Activated T-cell treated with anti-CD3 and anti-CD28 coated beads, Interleukin-2, amount 50 U/mL, for 24 hours (primary cell): ENCODE measurements around the gene OR13C4.
"Not testable (repeated sequence)": the region's sequence is repeated elsewhere in the genome, so short reads cannot be mapped to it uniquely, and the experiment has no call there.

Experiments
- DNase-seq: peaks from one replicate; pipeline ENCODE4 v3.0.0-alpha.2; 2020
- H3K27ac Mint-ChIP-seq: 2 replicates; pipeline ENCODE4 v1.8.0; 2020; ENCODE audit warnings: mild to moderate bottlenecking, mixed read lengths
- H3K27me3 Mint-ChIP-seq: 2 replicates; pipeline ENCODE4 v1.8.0; 2020; ENCODE audit warnings: mixed read lengths
- H3K36me3 Mint-ChIP-seq: 2 replicates; pipeline ENCODE4 v1.8.0; 2020; ENCODE audit warnings: low read depth, mixed read lengths
- H3K4me1 Mint-ChIP-seq: 2 replicates; pipeline ENCODE4 v1.8.0; 2020; ENCODE audit warnings: low read depth, mixed read lengths
- H3K4me3 Mint-ChIP-seq: 2 replicates; pipeline ENCODE4 v1.8.0; 2020; ENCODE audit warnings: mild to moderate bottlenecking, moderate library complexity, mixed read lengths
- H3K9me3 Mint-ChIP-seq: 2 replicates; pipeline ENCODE4 v1.8.0; 2020; ENCODE audit warnings: mixed read lengths

Gene OR13C4

DNA sequence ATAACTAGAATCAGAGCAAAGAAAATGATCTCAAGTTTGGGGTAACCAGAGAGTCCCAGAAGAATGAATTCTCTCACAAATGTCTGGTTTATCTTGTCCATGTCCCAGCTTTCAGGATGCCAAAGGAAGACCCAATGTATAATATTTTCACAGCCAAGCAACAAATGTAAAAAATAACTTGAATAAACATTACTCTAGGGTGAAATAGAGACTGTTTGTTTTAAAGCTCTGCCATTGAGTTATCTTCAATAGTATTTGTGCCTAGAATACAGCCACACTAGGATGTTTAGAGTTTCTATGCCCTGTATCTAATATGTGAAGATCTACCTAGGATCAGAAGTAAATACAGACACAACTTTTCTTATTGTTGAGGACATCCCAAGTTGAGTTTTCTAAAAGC is at the start of gene OR13C4:
OR13C4 (minus strand) TSS at position 101 of the 400 bp plus-strand sequence; CDS start at position 101, 0 bp downstream.
- no peaks in the 10 kb centered on the region for H3K36me3 Mint-ChIP-seq
- no peak within 1 kb of the TSS for H3K27ac Mint-ChIP-seq
- no peaks in the 10 kb centered on the region for H3K27me3 Mint-ChIP-seq
- no peaks in the 10 kb centered on the region for H3K4me1 Mint-ChIP-seq
- no peak for DNase-seq
- H3K9me3 Mint-ChIP-seq, result peaks cover 6% of the 10 kb centered on the region
- no peak within 1 kb of the TSS for H3K4me3 Mint-ChIP-seq

DNA sequence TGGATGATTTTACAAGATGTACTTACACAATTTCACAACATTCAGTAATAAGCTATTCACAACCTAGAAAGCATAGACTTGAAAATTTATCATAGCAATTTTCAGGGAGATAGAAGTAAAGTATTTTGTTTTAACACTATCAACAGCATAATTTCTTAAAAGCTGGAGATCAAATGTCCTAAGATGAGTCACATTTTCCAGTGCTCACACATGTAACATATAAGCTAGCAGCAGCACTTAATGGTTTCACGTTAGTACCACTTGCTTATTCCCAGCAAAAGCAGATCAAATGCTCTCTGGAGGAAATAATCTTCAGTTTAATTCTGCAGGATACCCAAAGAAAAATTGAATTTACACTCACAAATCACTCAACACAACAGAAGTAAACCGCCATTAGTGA is 48.4 kb upstream of the OR13C4 start:
- no peak for DNase-seq
- peaks cover 12% of the 10 kb centered on the region for H3K9me3 Mint-ChIP-seq
- H3K27me3 Mint-ChIP-seq, result no peaks in the 10 kb centered on the region
- no peaks in the 10 kb centered on the region for H3K36me3 Mint-ChIP-seq
- no peaks in the 10 kb centered on the region for H3K4me1 Mint-ChIP-seq
- no peak overlapping the region for H3K4me3 Mint-ChIP-seq
- H3K27ac Mint-ChIP-seq, result no peak overlapping the region

DNA sequence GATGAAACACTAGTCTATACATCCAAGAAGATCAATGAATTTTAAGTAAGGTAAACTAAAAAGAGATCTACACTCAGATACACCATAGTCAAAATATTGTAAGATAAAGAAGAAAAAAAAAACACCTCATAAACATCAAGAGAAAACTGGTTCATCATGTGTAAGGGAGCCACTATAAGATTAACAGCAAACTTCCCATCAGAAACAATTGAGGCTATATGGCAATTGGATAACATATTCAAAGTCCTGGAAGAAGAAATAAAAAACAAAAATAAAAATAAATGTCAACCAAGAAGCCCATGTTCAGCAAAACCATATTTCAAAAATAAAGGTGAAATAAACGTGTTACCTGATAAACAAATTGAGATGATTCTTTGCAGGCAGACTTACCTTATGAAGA is 45.6 kb upstream of the OR13C4 start:
- no peaks in the 10 kb centered on the region for H3K4me1 Mint-ChIP-seq
- H3K27ac Mint-ChIP-seq, result no peak overlapping the region
- H3K9me3 Mint-ChIP-seq, result peaks cover 16% of the 10 kb centered on the region
- H3K4me3 Mint-ChIP-seq, result no peak overlapping the region
- no peaks in the 10 kb centered on the region for H3K36me3 Mint-ChIP-seq
- no peak for DNase-seq
- no peaks in the 10 kb centered on the region for H3K27me3 Mint-ChIP-seq

DNA sequence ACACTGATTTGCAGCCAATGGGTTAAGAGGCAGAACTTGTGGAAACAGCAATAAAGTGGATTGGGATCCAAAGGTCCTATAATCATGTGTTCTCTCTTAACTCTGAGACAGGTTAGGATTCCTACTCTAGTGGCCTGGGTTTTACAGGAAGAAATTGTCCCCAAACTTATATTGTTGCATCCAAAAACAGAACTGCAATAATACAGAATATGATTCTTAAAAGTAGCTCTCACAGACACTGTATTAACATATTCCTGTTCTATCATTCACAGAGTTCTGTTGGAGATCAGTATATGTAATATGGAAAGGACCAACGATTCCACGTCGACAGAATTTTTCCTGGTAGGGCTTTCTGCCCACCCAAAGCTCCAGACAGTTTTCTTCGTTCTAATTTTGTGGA is 41.9 kb upstream of the OR13C4 start, which contains the start of gene OR13C8:
OR13C8 (plus strand) TSS at position 301 of the 400 bp plus-strand sequence; CDS start at position 301, 0 bp downstream.
- H3K36me3 Mint-ChIP-seq, result no peaks in the 10 kb centered on the region
- peaks cover 16% of the 10 kb centered on the region for H3K9me3 Mint-ChIP-seq
- no peak within 1 kb of the TSS for H3K27ac Mint-ChIP-seq
- no peak within 1 kb of the TSS for H3K4me3 Mint-ChIP-seq
- H3K27me3 Mint-ChIP-seq, result no peaks in the 10 kb centered on the region
- no peak for DNase-seq
- no peaks in the 10 kb centered on the region for H3K4me1 Mint-ChIP-seq

DNA sequence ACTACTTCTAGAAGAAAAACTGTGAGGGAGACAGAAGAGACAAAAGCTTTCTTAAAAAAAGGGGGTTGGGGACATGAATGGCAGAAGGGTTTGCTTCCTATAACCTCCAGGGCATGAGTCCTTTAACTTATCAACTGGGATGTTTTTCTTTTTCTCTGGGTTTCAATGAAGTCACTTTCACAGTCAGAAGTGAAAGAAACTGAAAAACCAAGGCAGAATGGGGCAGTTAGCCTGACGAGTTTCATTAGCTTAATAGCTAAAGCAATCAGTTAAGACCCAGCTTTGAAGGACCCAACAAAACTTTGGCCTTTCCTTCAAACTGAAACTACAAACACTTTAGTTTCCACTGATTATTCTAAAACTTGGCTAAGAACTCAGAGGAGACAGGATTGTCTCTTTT is 37.3 kb upstream of the OR13C4 start:
- DNase-seq, result no peak
- no peak overlapping the region for H3K4me3 Mint-ChIP-seq
- H3K36me3 Mint-ChIP-seq, result no peaks in the 10 kb centered on the region
- peaks cover 5% of the 10 kb centered on the region for H3K9me3 Mint-ChIP-seq
- no peaks in the 10 kb centered on the region for H3K4me1 Mint-ChIP-seq
- H3K27ac Mint-ChIP-seq, result no peak overlapping the region
- no peaks in the 10 kb centered on the region for H3K27me3 Mint-ChIP-seq

DNA sequence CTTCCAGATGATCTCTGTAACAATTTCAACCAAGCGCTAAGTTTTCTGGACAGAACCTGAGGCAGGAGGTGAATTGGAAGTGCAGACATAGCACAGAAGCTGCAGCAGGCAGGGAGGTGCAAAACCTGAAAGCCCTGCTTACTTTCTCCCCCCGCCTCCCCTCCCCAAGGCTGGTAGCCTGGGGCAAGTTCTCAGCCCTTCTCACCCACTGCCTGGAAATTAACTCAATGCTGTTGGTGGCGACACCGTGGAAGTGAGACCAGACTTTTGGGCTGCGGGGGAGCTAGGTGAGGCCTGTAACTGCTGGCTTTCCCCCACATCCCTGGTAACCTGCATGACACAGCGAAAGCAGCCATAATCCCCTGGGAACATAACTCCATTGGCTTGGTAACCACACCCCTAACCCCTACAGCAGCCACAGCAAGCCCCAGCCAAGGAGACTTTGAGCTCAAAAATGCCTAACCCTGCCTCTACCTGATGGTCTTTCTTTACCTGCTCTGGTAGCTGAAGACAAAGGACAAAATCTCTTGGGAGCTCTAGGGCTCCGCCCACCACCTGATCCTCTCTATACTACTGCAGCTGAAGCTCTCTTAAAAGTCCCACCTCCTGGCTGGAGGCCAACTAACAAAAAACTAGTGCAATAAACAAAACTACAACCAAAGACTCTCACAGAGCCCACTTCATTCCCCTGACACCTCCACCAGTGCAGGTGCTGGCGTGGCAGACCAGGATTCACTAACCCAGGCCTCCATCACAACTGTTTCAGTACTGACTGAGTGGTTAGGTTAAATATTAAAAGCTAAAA is 30.0 kb upstream of the OR13C4 start:
- Mint-ChIP-seq H3K9me3 (peaks cover 16% of the 10 kb centered on the region), H3K27me3 (no peaks in the 10 kb centered on the region), H3K4me3 (no peak overlapping the region), H3K4me1 (no peaks in the 10 kb centered on the region), H3K27ac (no peak overlapping the region), H3K36me3 (no peaks in the 10 kb centered on the region)
- DNase-seq, result no peak

DNA sequence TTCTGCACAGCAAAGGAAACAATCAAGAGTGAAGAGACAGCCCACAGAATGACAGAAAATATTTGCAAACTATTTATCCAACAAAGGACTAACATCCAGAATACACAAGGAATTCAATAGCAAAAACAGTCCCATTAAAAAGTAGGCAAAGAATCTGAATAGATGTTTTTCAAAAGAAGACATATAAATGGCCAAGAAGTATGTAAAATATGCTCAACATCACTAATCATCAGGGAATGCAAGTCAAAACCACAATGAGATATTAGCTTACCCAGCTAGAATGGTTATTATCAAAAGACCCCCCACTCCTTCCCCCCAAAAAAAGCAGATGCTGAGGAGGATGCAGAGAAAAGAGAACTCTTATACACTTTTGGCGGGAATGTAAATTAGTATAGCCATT is 28.5 kb upstream of the OR13C4 start:
- no peak overlapping the region for H3K27ac Mint-ChIP-seq
- H3K36me3 Mint-ChIP-seq, result no peaks in the 10 kb centered on the region
- DNase-seq, result no peak
- H3K9me3 Mint-ChIP-seq, result peaks cover 16% of the 10 kb centered on the region
- no peaks in the 10 kb centered on the region for H3K27me3 Mint-ChIP-seq
- no peak overlapping the region for H3K4me3 Mint-ChIP-seq
- H3K4me1 Mint-ChIP-seq, result no peaks in the 10 kb centered on the region

DNA sequence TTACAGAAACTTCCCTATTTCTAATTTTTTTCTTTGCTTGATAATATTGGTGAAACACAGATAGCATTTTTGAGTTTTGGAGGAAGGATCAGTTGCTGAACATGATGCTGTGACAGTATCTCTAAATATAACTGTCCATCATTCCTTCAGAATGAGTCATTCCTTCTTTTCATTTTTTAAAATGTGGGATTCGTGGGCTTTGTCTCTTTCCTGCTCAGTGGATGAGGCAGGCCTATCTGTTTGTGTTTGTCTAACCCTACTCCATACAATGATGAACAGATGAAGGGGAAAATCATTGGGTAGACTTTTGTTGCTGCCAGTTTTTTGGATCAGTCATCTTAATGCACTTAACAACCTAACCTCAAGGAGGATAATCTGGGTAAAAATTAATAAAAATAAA is 26.3 kb upstream of the OR13C4 start:
- DNase-seq, result no peak
- H3K27ac Mint-ChIP-seq, result no peak overlapping the region
- no peaks in the 10 kb centered on the region for H3K36me3 Mint-ChIP-seq
- no peaks in the 10 kb centered on the region for H3K27me3 Mint-ChIP-seq
- no peak overlapping the region for H3K4me3 Mint-ChIP-seq
- no peaks in the 10 kb centered on the region for H3K4me1 Mint-ChIP-seq
- peaks cover 5% of the 10 kb centered on the region for H3K9me3 Mint-ChIP-seq

DNA sequence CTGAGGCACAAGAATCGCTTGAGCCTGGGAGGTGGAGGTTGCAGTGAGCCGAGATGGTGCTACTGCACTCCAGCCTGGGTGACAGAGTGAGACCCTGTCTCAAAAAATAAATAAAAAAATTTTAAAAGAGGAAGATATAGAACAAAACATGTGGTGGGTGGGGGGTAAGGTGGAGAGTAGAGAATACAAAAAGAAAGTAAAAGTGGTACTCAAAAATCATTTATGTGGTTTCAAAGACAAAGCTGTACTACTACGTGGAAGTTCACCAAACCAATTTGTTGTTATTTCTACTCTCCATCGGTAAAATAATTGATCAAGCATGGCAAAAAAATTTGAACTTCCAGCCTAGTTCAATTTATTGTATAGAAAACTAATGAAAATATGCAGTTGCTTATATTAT is 17.6 kb upstream of the OR13C4 start:
- H3K4me3 Mint-ChIP-seq, result no peak overlapping the region
- H3K9me3 Mint-ChIP-seq, result no peaks in the 10 kb centered on the region
- no peak overlapping the region for H3K27ac Mint-ChIP-seq
- H3K36me3 Mint-ChIP-seq, result no peaks in the 10 kb centered on the region
- DNase-seq, result no peak
- H3K27me3 Mint-ChIP-seq, result no peaks in the 10 kb centered on the region
- H3K4me1 Mint-ChIP-seq, result no peaks in the 10 kb centered on the region

DNA sequence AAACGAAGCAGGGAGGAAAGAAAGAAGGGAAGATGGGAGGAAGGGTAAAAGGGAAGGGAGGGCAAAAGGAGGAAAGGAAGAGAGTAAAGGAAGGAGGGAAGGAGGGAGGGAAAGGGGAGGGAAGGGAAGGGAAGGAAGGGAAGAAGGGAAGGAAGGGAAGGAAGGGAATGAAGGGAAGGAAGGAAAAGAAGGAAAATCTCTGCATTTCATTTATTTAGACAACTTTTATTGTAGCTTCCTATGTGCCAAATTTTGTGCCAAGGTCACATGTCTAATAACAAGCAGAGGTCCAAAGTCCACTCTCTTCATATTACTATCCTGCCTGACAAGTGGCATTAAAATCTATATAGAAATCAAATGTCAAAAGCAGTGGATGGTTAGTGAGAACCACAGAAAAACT is 12.3 kb upstream of the OR13C4 start:
- Mint-ChIP-seq H3K4me3 (no peak overlapping the region), H3K27me3 (no peaks in the 10 kb centered on the region), H3K9me3 (no peaks in the 10 kb centered on the region), H3K27ac (no peak overlapping the region), H3K36me3 (no peaks in the 10 kb centered on the region), H3K4me1 (no peaks in the 10 kb centered on the region)
- no peak for DNase-seq

DNA sequence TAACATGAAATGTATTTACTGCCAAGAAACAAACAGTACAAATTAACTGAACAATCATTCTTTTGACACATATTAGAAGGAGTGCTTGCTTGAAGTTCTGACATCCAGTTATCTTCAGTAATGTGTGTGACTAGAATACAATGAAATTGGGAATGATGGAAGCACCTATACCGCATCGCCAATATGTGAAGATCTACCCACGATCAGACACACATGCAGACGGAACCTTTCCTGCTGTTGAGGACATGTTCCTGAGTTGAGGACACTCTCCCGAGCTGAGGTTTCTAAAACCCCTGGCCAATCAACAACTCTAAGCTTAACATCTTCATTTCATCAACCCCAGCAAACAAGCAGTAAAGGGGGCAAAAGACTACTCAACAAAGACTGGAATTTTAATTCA is 9.7 kb upstream of the OR13C4 start, which contains the start of gene OR13C3:
OR13C3 (minus strand) TSS at position 101 of the 400 bp plus-strand sequence. CDS start 133 bp downstream, outside the sequence.
- no peak for DNase-seq
- no peaks in the 10 kb centered on the region for H3K36me3 Mint-ChIP-seq
- no peak within 1 kb of the TSS for H3K4me3 Mint-ChIP-seq

DNA sequence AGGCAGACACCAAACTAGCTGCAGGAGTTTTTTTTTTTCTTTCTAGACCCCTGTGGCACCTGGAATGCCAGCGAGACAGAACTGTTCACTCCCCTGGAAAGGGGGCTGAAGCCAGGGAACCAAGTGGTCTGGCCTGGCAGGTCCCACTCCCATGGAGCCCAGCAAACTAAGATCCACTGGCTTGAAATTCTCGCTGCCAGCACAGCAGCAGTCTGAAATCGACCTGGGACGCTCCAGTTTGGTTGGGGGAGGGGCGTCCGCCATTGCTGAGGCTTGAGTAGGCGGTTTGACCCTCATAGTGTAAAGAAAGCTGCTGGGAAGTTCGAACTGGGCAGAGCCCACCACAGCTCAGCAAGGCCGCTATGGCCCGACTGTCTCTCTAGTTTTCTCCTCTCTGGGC is 6.8 kb downstream of the OR13C4 start:
- not testable (repeated sequence) for H3K9me3 Mint-ChIP-seq, DNase-seq, H3K27me3 Mint-ChIP-seq, H3K27ac Mint-ChIP-seq, H3K36me3 Mint-ChIP-seq, H3K4me1 Mint-ChIP-seq, H3K4me3 Mint-ChIP-seq

More for the DNA sequence above, 9.7 kb upstream of the OR13C4 start, which contains the start of gene OR13C3:
- Mint-ChIP-seq H3K9me3 (no peaks in the 10 kb centered on the region), H3K27ac (no peak within 1 kb of the TSS), H3K27me3 (no peaks in the 10 kb centered on the region), H3K4me1 (no peaks in the 10 kb centered on the region)

DNA sequence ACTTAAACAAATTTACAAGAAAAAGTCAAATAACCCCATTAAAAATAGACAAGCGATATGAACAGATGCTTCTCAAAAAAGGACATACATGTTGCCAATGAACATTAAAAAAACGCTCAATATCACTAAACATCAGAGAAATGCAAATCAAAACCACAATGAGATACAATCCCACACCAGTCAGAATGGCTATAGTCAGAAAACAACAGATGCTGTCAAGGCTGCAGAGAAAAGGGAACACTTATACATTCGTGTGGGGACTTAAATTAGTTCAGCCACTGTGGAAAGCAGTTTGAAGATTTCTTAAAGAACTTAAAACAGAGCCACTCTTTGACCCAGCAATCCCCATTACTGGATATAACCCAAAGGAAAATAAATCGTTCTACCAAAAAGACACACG is 12.1 kb downstream of the OR13C4 start:
- no peaks in the 10 kb centered on the region for H3K4me1 Mint-ChIP-seq
- H3K9me3 Mint-ChIP-seq, result peaks cover 2% of the 10 kb centered on the region
- no peaks in the 10 kb centered on the region for H3K27me3 Mint-ChIP-seq
- no peak overlapping the region for H3K4me3 Mint-ChIP-seq
- no peak for DNase-seq
- no peak overlapping the region for H3K27ac Mint-ChIP-seq
- no peaks in the 10 kb centered on the region for H3K36me3 Mint-ChIP-seq

DNA sequence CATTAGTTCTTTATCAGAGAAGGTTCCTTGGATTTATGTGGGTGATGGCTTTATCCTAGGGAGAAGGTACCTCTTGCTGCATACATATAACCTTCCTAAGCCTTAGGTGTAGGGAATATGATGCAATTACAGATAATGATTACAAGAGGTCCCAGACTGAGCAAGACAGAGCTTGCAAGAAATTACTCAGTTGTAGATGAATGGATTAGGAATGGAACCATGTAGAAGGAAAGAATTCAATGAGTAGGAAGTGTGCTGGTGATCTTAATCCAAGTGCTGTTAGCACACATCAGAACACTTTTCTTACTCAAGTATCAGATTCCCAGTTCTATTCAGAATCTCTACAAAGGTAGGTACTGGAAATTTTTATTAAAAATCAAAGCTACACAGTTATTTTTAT is 20.4 kb downstream of the OR13C4 start:
- no peak for DNase-seq
- no peaks in the 10 kb centered on the region for H3K36me3 Mint-ChIP-seq
- H3K27ac Mint-ChIP-seq, result no peak overlapping the region
- H3K27me3 Mint-ChIP-seq, result no peaks in the 10 kb centered on the region
- no peaks in the 10 kb centered on the region for H3K4me1 Mint-ChIP-seq
- no peak overlapping the region for H3K4me3 Mint-ChIP-seq
- peaks cover 2% of the 10 kb centered on the region for H3K9me3 Mint-ChIP-seq

DNA sequence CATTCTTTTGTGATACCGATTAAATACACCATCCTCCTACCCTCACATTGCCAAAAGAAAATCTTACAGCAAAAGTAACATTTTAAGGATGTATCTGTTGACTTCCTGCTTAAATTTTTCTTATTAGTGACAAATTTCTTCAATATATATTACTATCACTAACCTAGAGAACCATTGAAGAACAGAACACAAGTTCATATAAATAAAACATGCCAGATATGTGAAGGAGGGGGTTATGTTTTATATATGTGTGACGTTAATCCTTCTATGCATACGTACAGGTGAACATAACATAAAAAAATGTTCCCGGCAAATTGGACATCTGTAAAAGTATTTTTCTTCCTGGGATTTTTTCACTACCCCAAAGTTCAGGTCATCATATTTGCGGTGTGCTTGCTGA is 23.0 kb downstream of the OR13C4 start, which contains the start of gene OR13F1:
OR13F1 (plus strand) TSS at position 301 of the 400 bp plus-strand sequence; CDS start at position 301, 0 bp downstream.
- H3K27ac Mint-ChIP-seq, result no peak within 1 kb of the TSS
- H3K4me1 Mint-ChIP-seq, result no peaks in the 10 kb centered on the region
- H3K36me3 Mint-ChIP-seq, result no peaks in the 10 kb centered on the region
- H3K9me3 Mint-ChIP-seq, result peaks cover 3% of the 10 kb centered on the region
- DNase-seq, result no peak
- H3K4me3 Mint-ChIP-seq, result no peak within 1 kb of the TSS
- no peaks in the 10 kb centered on the region for H3K27me3 Mint-ChIP-seq
